Parathyroid adenoma (tissue), 2 donors: ENCODE data around the gene TCF4.

ENCODE experiments used
- H2AFZ ChIP-seq: fragments of 300-600 bp; sonication (generic); one replicate; pipeline ENCODE4 v1.7.0; 2017; ENCODE audit warnings: antibody characterized with exemption, mild to moderate bottlenecking
- H3K27ac ChIP-seq: fragments of 300-600 bp; sonication (generic); one replicate; pipeline ENCODE4 v1.7.0; 2017
- H3K27me3 ChIP-seq: fragments of 300-600 bp; sonication (generic); one replicate; pipeline ENCODE4 v1.7.0; 2017; ENCODE audit warnings: low read length; ENCODE audit not compliant: control insufficient read depth, insufficient read depth
- H3K36me3 ChIP-seq: fragments of 300-600 bp; sonication (generic); one replicate; pipeline ENCODE4 v1.7.0; 2017; ENCODE audit warnings: low read length; ENCODE audit not compliant: control insufficient read depth, insufficient read depth
- H3K4me1 ChIP-seq: fragments of 300-600 bp; sonication (generic); one replicate; pipeline ENCODE4 v1.7.0; 2017; ENCODE audit warnings: control low read depth
- H3K4me2 ChIP-seq: fragments of 300-600 bp; sonication (generic); one replicate; pipeline ENCODE4 v1.7.0; 2017; ENCODE audit warnings: low read length
- H3K4me3 ChIP-seq: fragments of 300-600 bp; sonication (generic); one replicate; pipeline ENCODE4 v1.7.0; 2017; ENCODE audit warnings: low read depth, low read length
- H3K79me2 ChIP-seq: fragments of 300-600 bp; sonication (generic); one replicate; pipeline ENCODE4 v1.7.0; 2017; ENCODE audit warnings: control low read depth
- H3K9ac ChIP-seq: fragments of 300-600 bp; sonication (generic); one replicate; pipeline ENCODE4 v1.7.0; 2017; ENCODE audit warnings: mild to moderate bottlenecking
- H3K9me3 ChIP-seq: fragments of 300-600 bp; sonication (generic); one replicate; pipeline ENCODE4 v1.7.0; 2017; ENCODE audit warnings: low read length; ENCODE audit not compliant: control insufficient read depth
- TF ChIP-seq, protein P1 (sequence below): fragments of 300-600 bp; sonication (generic); IDR thresholded peaks from one replicate; pipeline ENCODE4 v1.7.0; 2017; ENCODE audit warnings: antibody characterized with exemption, mild to moderate bottlenecking
- donor health status: primary hyperparathyroidism.

Gene TCF4

DNA sequence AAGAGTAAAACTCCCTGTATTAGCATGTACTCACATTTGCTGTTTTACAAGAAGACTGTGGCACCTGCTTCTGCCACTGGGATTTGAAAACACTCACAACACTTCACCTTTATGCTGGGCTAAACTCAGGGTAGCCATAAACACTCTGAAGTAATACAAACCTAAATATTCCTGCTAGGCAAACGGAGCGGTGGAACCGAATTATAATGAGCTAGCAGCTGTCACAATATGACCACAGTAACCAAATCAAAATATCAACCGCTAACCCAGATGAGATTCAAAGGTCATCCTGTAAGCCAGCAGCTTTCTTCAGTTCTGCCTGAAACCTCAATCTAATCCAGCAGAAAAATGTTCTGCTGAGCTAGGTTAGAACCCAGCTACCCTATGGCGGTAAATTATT, 132.1 kb downstream of the TCF4 start:
- Histone ChIP-seq H3K79me2 (no peaks in the 10 kb centered on the region), H3K9ac (no peak overlapping the region), H3K36me3 (no peaks in the 10 kb centered on the region), H3K4me2 (no peak overlapping the region), H2AFZ (no peak overlapping the region), H3K4me3 (no peak overlapping the region), H3K4me1 (no peaks in the 10 kb centered on the region), H3K27ac (no peak overlapping the region), H3K27me3 (no peaks in the 10 kb centered on the region), H3K9me3 (no peaks in the 10 kb centered on the region)
- TF ChIP-seq, protein P1, sequence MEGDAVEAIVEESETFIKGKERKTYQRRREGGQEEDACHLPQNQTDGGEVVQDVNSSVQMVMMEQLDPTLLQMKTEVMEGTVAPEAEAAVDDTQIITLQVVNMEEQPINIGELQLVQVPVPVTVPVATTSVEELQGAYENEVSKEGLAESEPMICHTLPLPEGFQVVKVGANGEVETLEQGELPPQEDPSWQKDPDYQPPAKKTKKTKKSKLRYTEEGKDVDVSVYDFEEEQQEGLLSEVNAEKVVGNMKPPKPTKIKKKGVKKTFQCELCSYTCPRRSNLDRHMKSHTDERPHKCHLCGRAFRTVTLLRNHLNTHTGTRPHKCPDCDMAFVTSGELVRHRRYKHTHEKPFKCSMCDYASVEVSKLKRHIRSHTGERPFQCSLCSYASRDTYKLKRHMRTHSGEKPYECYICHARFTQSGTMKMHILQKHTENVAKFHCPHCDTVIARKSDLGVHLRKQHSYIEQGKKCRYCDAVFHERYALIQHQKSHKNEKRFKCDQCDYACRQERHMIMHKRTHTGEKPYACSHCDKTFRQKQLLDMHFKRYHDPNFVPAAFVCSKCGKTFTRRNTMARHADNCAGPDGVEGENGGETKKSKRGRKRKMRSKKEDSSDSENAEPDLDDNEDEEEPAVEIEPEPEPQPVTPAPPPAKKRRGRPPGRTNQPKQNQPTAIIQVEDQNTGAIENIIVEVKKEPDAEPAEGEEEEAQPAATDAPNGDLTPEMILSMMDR: no peak

DNA sequence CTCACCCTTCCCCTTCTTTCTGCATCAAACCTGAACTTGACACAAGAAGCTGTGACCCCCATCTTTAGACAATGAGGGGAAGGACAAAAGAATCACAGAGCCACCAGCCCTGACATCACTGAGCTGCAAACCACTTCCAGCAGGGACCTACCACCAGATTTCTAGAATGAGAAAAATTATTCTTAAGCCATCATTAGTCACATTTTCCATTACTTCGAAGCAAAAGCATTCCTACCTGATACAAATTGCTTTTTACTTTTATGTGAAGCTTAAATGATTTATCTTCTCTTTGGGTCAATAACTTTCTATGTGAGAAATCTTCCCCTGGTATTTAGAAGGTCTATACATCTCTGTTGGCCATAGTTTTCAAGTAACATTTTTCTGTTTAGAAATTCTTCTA, 134.8 kb downstream of the TCF4 start:
- TF ChIP-seq, protein P1: no peak
- Histone ChIP-seq H3K9me3 (no peaks in the 10 kb centered on the region), H3K27ac (no peak overlapping the region), H3K9ac (no peak overlapping the region), H3K4me3 (no peak overlapping the region), H2AFZ (no peak overlapping the region), H3K27me3 (no peaks in the 10 kb centered on the region), H3K4me2 (no peak overlapping the region), H3K4me1 (no peaks in the 10 kb centered on the region), H3K36me3 (no peaks in the 10 kb centered on the region), H3K79me2 (no peaks in the 10 kb centered on the region)

DNA sequence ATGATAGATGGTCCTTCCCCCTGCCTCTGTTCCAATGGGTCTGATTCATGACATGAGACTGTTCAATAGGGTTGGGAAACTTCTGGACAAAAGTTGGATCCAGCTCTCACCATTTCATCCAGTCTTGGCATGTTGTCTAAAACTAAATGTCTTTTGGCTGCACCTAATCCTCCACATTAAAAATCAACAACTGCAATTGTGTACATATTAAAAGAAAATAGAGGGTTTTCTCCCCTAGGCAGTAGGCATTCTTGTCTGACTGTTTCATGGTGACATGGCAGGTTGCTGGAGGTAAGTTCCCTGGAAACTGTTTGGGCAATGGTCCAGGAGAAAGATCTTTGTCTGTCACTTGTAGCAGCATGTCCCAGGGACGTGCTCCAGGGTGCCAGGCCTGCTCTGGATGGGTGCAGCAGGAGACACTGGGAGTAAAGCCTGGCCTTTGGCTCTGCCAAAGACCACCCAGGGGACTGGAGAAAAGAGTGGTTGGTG, 135.8 kb downstream of the TCF4 start:
- H3K9me3 ChIP-seq: no peaks in the 10 kb centered on the region
- H3K4me3 ChIP-seq: no peak overlapping the region
- H3K27ac ChIP-seq: no peak overlapping the region
- H3K4me1 ChIP-seq: no peaks in the 10 kb centered on the region
- H3K4me2 ChIP-seq: no peak overlapping the region
- H2AFZ ChIP-seq: no peak overlapping the region
- TF ChIP-seq, protein P1: no peak
- H3K36me3 ChIP-seq: no peaks in the 10 kb centered on the region
- no peaks in the 10 kb centered on the region for H3K27me3 ChIP-seq
- no peak overlapping the region for H3K9ac ChIP-seq
- no peaks in the 10 kb centered on the region for H3K79me2 ChIP-seq

DNA sequence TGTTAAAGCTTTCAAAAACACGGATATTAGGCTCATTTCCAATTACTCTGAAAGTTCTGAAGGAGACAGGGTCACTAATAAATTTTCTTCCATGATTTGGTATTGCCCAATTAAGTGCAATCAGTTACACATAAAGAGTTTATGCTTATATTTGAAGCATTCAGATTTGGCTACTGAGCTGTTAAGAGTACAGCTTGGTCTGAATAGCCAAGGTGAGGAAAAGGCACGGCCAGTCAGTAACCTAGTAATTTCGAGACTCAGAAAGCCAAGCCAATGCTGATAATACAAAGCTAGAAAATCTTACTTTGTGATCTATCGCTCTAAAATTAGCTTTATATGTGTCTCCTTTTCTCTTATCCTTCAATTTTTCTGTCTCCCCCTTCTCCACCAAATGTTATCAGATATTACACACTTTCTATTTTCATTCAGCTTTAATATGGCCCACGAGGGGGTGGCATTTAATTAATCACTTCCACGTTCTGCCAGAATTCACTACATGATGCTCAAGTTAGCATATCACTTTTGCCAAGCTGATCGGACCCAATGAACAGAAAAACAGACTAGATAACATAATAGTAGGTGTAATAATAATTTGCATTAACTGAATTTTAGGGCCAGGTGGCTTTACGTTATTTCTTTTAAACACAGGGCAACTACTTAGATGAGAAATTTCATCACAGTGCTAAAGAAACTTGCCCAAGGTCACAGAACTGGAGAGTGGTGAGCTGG, 138.4 kb downstream of the TCF4 start:
- Histone ChIP-seq H3K4me3 (no peak overlapping the region), H3K9ac (no peak overlapping the region), H3K4me2 (no peak overlapping the region), H3K27me3 (no peaks in the 10 kb centered on the region), H3K79me2 (peaks cover 6% of the 10 kb centered on the region), H3K9me3 (no peaks in the 10 kb centered on the region), H2AFZ (no peak overlapping the region), H3K4me1 (no peaks in the 10 kb centered on the region), H3K36me3 (no peaks in the 10 kb centered on the region), H3K27ac (no peak overlapping the region)
- TF ChIP-seq, protein P1: no peak

DNA sequence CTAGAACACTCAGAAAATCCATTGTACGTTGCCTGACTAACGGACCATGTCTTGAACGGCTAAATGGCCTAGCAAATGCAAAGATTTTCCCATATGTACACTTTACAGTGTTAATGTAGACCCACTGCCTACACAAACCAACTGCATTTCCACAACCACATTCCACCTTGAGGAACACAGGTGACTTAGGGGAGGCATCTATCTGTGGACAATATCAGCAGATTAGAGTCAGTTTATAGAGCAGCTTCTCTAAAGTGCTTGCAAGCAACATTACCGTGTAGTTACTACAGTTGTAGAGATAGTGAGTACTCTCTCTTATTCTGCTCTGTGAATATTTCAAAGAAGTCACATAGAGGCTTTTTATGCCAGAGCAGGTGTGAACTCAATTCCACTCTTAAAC, 139.6 kb downstream of the TCF4 start:
- Histone ChIP-seq H3K27ac (no peak overlapping the region), H3K9me3 (no peaks in the 10 kb centered on the region), H3K4me2 (no peak overlapping the region), H3K79me2 (peaks cover 6% of the 10 kb centered on the region), H2AFZ (no peak overlapping the region), H3K9ac (no peak overlapping the region), H3K27me3 (no peaks in the 10 kb centered on the region), H3K4me3 (no peak overlapping the region), H3K36me3 (no peaks in the 10 kb centered on the region), H3K4me1 (no peaks in the 10 kb centered on the region)
- TF ChIP-seq, protein P1: no peak
